Amniotic epithelial cell (primary cell): ENCODE measurements around the gene POU6F2.
A peak's percentile ranks its signal among the peaks of the same experiment; 100 is the strongest.
"Not testable (repeated sequence)": the region's sequence is repeated elsewhere in the genome, so short reads cannot be mapped to it uniquely, and the experiment has no call there.

Experiments used
- DNase-seq: peaks from one replicate; pipeline ENCODE4 v3.0.0-alpha.2; 2010; ENCODE audit warnings: low read depth

POU6F2 gene

GRCh38 chr7:39187130-39187529 is 209.4 kb downstream of the POU6F2 start:
- DNase-seq, result no peak

DNA sequence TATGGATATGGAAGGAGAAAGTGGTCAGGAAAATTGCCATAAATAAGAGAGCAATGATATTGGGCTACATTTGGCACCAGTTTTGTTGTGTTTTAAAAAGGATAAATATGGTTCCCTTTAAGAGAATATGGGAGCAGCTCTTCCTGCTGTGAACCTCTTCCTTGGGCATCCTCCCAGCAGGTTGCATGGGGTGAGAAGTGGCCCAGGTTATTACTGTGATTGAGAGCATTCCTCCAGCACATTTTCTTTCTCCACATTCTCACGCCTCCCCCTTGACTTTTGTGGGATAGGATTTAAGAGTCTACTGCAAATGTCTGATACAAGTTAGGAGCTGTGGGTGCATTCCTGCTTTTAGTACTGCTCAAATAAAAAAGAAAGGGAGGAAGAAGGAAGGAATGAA is 214.8 kb downstream of the POU6F2 start:
- no peak for DNase-seq

- not testable (repeated sequence) for DNase-seq
These were observed 216.7 kb downstream of the POU6F2 start for GRCh38 chr7:39194388-39194787.

- DNase-seq, result no peak
These were observed 218.3 kb downstream of the POU6F2 start for GRCh38 chr7:39195967-39196366.

- DNase-seq, result no peak
These were observed 220.1 kb downstream of the POU6F2 start for GRCh38 chr7:39197831-39198230.

GRCh38 chr7:39198556-39198955 is 220.8 kb downstream of the POU6F2 start:
- no peak for DNase-seq

DNA sequence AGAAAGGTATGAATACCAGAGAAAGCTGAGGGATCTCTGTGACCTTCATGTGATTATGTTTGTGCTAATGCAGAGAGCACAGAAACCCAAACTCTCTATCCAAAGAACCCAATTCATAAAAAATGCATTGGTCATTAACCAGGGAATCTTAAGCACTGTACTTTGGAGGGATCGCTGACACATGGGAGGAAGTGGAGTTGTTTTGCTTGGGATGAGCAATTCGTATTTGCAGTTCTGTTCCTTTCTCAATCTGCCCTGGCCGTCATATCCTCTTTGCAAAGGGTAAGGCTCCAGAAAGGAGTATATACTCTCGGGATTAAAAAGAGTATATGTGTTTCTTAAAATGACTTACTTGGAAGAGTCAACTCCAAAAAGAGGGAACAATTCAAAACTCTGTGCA is 221.3 kb downstream of the POU6F2 start:
- DNase-seq, result no peak

DNA sequence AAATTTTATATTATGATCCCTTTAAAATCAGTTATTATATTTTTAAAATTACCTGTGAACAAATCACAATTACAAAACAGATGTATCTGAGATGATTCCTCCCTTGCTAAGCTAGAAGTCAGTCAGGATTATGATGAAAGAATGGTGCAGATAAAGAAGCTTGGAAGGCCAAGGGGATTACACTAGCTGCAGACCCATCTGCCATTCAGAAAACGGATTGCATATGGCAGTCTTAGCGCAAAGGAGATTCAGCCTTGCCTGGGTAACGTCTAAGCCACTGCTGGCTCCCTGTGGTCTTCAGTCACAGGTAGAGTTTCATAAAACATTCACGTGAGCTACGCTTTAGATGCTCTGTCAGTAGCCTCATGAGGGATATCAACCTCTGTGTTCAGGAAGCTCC is 222.2 kb downstream of the POU6F2 start:
- DNase-seq, result no peak

DNA sequence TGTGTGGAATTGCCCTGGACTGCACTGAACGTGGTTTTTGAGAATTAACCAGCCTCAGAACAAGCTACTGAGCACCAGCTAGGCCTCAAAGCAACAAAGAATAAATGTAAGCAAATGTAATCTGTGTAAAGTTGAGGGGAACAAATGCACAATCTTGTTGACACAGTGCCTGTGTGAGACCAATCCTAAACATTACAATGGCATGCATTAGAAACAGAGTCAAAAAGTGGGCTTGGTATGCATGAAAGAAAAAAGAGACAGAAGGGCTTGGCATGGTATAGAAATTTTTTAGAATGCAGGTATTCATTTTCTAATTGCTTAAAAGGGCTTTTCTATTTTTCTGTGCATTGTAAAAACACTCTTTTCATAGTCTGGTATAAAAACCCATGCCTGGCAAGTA is 224.3 kb downstream of the POU6F2 start:
- no peak for DNase-seq

DNA sequence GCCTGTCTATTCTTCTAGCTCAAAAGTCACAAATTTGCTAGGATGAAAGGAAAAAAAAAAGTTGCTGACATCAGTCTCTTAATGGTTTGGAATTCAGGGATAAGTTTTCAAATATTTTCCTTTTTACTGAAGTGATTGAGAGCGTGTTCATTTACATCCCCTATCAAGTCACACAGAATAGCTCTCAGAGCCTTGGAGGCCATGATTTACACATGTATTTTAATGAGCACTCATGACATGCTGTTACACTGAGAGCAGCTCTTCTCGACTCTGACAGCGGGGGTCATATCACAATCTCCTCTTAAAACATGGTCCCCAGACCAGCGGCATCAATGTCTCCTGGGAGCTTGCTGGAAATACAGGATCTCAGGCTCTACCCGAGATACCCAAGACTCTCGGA is 232.7 kb downstream of the POU6F2 start:
- no peak for DNase-seq

DNA sequence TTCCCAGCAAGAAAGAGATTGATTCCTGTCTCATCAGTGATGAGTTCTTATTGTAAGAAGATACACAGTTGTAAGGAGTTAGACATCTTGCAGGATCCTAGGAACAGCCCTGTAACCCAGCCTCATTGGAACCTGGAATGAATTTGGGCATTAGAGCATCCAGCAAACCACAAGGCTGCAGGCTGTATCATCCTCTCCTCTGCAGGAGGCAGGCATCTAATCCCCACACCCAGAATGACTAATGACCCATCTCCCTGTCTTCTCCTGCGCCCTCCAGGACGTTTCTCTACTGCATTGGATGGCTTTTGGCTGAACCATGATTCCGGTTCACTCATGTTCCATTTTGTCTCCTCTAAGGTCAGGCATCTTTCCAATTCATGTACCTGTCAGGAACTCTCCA is 233.9 kb downstream of the POU6F2 start:
- DNase-seq, result no peak

GRCh38 chr7:39212876-39213275 is 235.2 kb downstream of the POU6F2 start:
- DNase-seq, result no peak

DNA sequence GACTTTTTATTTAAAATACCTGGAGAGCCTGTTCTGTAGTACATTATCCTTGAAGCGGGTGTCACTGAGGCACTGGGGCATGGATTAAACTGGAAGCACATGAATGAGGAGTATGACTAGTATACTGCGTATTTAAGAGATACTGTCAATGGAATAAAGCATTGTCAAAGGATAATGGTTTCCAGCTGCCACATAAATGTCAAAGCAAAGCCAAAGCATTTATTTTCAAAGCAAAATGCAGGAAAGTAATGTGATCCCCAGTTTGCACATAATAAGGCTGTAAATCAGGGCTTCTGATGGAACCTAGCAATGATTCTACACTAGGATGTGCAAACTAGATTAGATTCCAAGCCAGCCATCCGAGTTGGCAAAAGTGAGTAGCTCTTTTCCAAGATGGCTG is 240.1 kb downstream of the POU6F2 start:
- DNase-seq, result no peak

GRCh38 chr7:39219869-39220268 is 242.2 kb downstream of the POU6F2 start:
- DNase-seq, result no peak

DNA sequence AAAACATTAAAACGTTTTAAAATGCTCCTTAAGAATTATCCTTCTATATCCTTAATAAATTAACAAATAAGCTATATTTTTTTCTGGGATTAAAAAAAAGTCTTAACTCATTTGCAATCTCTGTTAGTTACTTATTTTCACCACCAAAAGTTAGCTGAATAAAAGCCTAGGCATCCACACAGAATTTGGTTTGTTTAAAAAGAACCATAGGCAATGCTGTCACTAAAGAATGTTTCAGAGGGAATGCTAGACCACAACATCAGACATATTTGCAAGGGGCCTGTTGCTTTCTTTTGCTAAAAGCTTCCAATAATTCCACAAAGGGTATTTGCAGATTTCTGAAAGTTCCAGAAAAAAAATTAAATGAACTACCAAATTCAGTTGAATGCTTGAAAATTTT is 244.2 kb downstream of the POU6F2 start:
- no peak for DNase-seq

GRCh38 chr7:39228946-39229345 is 251.2 kb downstream of the POU6F2 start:
- DNase-seq, result peak; percentile 38

GRCh38 chr7:39233851-39234529 is 256.3 kb downstream of the POU6F2 start:
- no peak for DNase-seq

- DNase-seq, result no peak
These were observed 260.6 kb downstream of the POU6F2 start for GRCh38 chr7:39238234-39238869.

GRCh38 chr7:39240864-39241263 is 263.2 kb downstream of the POU6F2 start:
- no peak for DNase-seq

DNA sequence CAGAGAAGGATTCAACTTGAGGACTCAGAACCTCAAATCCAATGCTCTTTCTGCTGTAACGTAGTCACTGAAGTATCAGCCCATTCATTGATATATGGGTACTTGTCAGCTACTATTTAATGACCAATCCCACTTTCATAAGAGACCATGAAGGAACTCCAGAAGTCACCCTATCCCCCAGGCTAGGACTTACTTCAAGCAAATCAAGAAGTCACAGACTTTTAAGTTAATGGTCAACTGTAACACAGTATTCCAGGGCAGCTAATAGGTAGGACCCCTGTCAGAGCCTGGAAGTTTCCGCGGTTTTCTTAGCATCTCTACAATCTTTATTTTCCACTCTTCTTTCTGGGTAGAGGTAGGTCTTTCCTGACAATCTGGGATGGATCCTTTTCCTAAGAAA is 269.9 kb downstream of the POU6F2 start:
- no peak for DNase-seq

GRCh38 chr7:39248041-39248691 is 270.5 kb downstream of the POU6F2 start:
- DNase-seq, result no peak

- no peak for DNase-seq
These were observed 271.0 kb downstream of the POU6F2 start for GRCh38 chr7:39248692-39249090.

- no peak for DNase-seq
These were observed 272.0 kb downstream of the POU6F2 start for GRCh38 chr7:39249635-39250152.
